NOMO-1 treated with DMSO at 0.1 percent for 48 hours (cell line): ENCODE measurements around the gene CHSY1.

Experiments used
- DNase-seq: peaks from one replicate; lab custom pipeline; 2025; ENCODE audit not compliant: unreplicated experiment; lab: John Stamatoyannopoulos, UW

The CHSY1 gene

GRCh38 chr15:101189409-101190091 lies 62.3 kb downstream of the CHSY1 start:
- no peak for DNase-seq

- no peak for DNase-seq
Observed at GRCh38 chr15:101188637-101189408, 63.0 kb downstream of the CHSY1 start.

GRCh38 chr15:101187820-101188636 lies 63.8 kb downstream of the CHSY1 start:
- DNase-seq: peak; percentile 50

GRCh38 chr15:101185770-101186169 lies 66.1 kb downstream of the CHSY1 start:
- no peak for DNase-seq

GRCh38 chr15:101185336-101185735 lies 66.5 kb downstream of the CHSY1 start:
- no peak for DNase-seq

DNA sequence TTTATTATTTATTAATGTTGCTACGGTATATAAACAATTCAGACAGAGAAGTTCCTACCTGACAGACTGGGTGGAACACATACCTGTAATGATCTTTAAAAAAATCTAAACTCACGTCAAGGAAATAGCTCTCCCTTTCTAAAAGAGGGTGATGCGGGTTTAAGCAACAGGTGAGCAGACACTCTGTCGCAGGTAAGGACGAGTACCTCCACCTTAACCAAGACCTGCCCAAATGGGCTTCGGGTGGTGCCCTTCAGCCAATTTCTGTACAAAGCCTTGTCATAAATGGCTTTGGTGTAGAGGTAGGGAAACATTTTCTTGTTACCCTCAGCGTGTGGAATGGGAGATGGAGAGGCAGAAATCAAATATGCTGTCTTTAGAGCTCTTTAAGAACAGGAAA lies 67.0 kb downstream of the CHSY1 start:
- no peak for DNase-seq

GRCh38 chr15:101183931-101184305 lies 67.9 kb downstream of the CHSY1 start:
- DNase-seq: no peak

DNA sequence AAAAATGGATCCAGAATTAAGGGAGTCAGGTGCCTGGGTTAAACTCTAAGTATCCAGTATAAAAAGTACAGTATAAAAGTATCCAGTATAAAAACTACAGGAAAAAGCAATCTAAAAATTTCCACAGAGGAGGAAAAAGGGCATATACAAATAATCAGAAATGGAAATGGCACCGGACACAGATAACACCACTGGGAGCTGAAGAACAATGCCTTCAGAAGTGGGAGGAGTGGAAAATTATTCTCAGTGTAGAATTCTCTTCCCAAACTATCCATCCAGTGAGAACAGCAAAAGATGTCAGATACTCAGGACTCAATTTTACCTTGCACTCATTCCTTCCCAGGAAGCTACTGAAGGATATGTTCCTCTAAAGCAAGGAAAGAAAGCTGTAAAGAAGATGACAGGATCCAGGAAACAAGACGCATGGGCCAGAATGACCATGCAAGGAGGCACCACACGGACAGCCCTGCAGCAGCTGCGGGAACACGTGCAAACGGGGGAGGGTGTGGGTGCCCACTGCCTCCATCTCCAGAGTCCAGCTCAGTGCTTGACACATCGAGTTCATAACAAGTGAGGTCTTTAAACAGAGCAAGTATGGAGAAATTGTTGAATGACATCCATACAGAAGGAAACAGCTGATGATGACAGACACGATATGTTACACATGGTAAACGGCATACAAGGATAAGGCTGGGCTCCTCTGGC lies 68.5 kb downstream of the CHSY1 start:
- DNase-seq: no peak

DNA sequence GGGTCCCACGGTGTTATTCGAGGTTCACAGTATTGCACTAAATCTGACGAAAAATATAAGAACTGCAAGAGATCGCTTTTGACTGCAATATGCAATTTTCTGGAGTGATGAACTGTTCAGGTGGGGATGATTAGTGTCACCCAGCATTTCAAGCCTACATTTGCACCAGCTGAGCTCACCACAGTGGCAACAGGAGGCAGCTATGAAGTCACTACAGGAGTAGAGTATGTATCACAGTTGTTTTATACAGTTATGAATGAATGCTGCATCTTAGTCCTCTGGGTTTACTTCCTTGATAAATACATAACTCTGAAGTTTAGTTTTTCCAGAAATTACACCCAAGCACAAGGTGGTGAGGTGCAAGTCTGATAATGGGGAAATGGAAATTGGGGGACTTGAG lies 69.6 kb downstream of the CHSY1 start:
- DNase-seq: no peak

DNA sequence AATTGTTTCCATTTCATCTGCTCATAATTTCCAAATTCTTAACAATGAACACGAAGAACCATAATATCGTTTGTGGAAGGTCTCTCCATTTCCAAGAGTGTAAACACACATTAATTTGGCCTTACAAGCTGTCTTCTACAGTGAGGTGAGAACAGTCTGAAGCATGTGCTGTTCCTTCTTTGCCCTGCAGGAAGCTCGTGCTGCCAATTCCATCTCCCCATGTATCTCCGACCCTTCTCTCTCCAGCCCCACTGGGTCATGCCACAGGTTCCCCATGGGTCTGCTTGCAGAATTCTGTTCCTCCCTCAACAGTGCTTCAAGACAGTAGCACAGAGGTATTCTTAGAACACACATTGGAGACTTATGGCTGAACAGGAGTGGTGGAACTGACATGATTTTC lies 70.5 kb downstream of the CHSY1 start:
- no peak for DNase-seq

GRCh38 chr15:101180620-101181307 lies 71.1 kb downstream of the CHSY1 start:
- no peak for DNase-seq

DNA sequence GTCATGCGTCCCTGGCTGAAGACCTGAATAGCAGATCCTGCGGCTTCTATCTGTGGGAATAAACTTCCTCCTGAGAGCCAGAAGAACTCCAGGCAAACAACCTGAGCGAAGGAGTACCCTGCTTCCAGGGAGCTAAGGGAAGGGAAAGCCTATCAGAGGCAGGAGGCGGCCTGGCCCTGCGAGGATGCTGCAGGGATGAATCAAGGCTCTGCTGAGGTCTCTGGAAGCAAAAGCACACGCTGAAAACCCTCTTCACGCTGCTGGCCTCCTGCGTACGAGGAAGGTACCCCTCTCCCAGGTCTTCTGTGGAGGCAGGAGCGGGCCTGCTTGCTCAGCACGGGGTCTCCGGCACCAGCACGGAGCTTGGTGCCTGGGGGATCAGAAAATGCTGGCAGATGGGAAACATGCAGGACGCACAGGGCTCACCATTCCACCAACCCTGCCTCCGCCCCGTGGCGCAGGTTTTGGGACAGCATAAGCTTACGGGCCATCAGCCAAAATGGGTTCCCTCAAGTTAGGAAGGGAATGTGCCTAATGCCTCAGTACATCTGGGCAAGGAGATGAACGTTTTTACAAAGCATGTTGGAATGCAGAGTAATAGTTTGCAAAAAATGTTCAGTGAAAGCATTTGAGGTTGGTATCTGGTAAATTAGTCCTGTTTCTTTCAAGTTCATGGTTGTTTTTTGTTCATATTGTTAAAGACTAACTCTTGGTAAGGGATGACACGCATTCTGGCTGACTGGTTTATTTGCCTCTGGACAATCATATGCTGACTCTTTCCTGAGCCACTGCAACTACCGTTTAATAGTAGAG lies 72.3 kb downstream of the CHSY1 start:
- no peak for DNase-seq

GRCh38 chr15:101178931-101179330 lies 72.9 kb downstream of the CHSY1 start:
- DNase-seq: peak; percentile 14

DNA sequence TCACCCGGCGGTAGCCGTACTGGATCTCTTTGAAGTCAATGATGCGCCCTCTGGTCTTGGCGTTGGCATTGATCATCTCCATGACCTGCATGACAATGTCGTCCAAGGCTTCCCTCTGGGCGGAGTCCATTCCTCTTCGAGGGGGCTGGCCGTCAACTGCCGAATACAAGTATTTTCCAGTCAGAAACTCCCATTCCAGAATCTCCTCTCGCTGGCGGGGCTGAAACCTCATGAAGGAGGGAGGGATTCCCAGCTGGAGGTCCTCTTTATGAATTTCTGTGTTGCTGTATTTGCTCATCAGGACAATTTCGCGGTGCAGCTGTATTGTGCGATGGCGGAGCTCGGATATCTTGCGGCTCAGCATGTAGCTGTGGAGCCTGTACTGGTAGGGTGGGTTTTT lies 73.4 kb downstream of the CHSY1 start:
- DNase-seq: no peak

DNA sequence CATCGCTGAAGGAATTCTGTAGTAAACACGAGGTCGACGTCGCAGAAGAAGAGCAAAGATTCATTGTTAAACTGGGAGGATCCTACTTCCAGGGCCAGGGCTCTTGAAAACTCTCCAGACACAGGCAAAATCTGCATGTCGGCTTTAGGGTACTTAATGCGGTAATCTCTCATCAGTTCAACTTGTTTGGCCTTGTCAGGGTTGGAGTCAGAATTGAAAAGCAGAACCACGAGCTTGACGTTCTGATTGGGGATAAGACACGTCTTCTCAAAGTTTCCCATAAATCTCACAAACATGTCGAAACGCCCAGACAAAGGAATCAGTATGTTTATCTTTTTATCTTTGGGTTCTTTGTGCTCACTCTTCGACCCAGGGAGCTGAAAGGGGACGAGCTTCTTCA lies 74.0 kb downstream of the CHSY1 start:
- no peak for DNase-seq

GRCh38 chr15:101176625-101177024 lies 75.2 kb downstream of the CHSY1 start:
- no peak for DNase-seq

DNA sequence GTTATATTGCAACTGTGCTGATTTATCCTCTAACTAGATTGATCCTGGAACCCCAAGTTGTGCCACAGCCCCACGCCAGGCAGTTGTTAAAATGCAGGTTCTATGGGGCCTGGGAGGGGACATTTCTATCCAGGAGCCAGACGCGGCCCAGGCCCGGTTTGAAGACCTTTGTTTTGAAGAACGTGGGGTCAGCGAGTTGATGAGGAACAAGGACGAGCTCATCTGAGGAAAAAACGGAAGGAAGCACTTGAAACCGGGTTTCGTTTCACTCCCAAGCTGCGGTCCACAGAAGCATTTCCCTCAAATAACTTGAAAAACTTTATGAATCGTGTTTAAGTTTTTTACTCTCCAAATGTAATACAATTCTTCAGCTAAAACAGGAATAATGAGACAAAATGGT lies 76.4 kb downstream of the CHSY1 start:
- DNase-seq: peak; percentile 91

DNA sequence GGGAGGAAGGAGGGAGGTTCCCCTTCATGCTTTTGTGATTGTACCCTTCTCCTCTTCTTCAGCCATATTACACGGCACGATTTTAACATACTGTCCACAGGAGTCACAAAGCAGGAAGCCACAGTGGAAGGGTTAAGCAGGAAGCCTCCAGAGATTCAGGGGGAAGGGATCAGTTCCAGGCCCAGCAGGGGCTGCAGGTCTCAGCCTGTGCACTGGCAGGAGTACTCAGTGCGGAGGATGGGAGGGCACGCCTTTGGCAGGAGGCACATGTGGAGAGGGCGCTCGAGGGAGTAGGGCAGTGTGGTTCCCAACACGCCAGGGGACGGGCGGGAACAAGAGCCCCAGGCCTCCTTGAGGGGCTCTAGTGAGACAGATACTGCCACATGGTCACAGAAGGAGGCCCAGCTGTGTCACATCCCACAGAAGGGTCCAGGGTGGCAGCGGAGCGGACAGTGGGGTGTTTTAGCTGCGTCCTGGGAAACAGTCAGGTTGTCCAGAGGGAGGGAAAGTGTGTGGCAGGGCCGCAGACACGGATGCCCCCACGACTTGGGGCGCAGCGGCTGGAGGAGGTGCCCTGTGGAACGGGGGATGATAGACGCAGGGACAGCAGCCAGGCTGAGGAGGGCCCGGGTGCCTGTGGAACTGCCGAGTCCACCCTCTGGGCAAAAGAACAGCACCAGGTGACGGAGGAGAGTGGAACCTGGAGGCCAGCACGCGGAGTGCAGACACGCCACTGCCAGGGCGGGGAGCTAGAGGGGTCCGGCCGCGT lies 77.5 kb downstream of the CHSY1 start:
- no peak for DNase-seq
